ENCODE measurements around the gene KRTAP4-5. TPM values are rescaled to one million over a fixed set of nuclear protein-coding genes. Genes with fewer than 3 reads are reported as not detected.
"Not testable (repeated sequence)": the region's sequence is repeated elsewhere in the genome, so short reads cannot be mapped to it uniquely, and the experiment has no call there.

KRTAP4-5 gene
- total RNA-seq, 1 donor from 2014 or later: not detected

GRCh38 chr17:41171886-41172285, 22.3 kb upstream of the KRTAP4-5 start:
- no peak for DNase-seq (ENCODE audit: extremely low spot score, unreplicated experiment)
- Mint-ChIP-seq H3K4me3 (ENCODE audit: unreplicated experiment) (no peak overlapping the region), H3K27me3 (ENCODE audit: unreplicated experiment) (no peaks in the 10 kb centered on the region), H3K36me3 (ENCODE audit: unreplicated experiment) (no peaks in the 10 kb centered on the region), H3K27ac (ENCODE audit: unreplicated experiment) (no peak overlapping the region), H3K4me1 (ENCODE audit: unreplicated experiment) (no peaks in the 10 kb centered on the region), H3K9me3 (ENCODE audit: unreplicated experiment) (no peaks in the 10 kb centered on the region)
- TF ChIP-seq CTCF (IDR thresholded peaks at IDR 0.05): no peak

GRCh38 chr17:41168121-41168520, 18.5 kb upstream of the KRTAP4-5 start, which contains the start of gene KRTAP4-3:
Gene KRTAP4-3, minus strand, starts transcription at chr17:41168221. Its CDS starts 49 bp downstream, at chr17:41168172.
- TF ChIP-seq CTCF (IDR thresholded peaks at IDR 0.05): no peak
- Mint-ChIP-seq H3K4me3 (ENCODE audit: unreplicated experiment) (no peak within 1 kb of the TSS), H3K9me3 (ENCODE audit: unreplicated experiment) (no peaks in the 10 kb centered on the region), H3K4me1 (ENCODE audit: unreplicated experiment) (no peaks in the 10 kb centered on the region), H3K27ac (ENCODE audit: unreplicated experiment) (no peak within 1 kb of the TSS), H3K27me3 (ENCODE audit: unreplicated experiment) (no peaks in the 10 kb centered on the region), H3K36me3 (ENCODE audit: unreplicated experiment) (no peaks in the 10 kb centered on the region)
- DNase-seq (ENCODE audit: extremely low spot score, unreplicated experiment): no peak

GRCh38 chr17:41167561-41167960, 17.9 kb upstream of the KRTAP4-5 start:
- TF ChIP-seq CTCF (IDR thresholded peaks at IDR 0.05): no peak
- H3K9me3 Mint-ChIP-seq (ENCODE audit: unreplicated experiment): no peaks in the 10 kb centered on the region
- no peak for DNase-seq (ENCODE audit: extremely low spot score, unreplicated experiment)
- no peaks in the 10 kb centered on the region for H3K4me1 Mint-ChIP-seq (ENCODE audit: unreplicated experiment)
- H3K4me3 Mint-ChIP-seq (ENCODE audit: unreplicated experiment): no peak overlapping the region
- no peaks in the 10 kb centered on the region for H3K27me3 Mint-ChIP-seq (ENCODE audit: unreplicated experiment)
- no peak overlapping the region for H3K27ac Mint-ChIP-seq (ENCODE audit: unreplicated experiment)
- no peaks in the 10 kb centered on the region for H3K36me3 Mint-ChIP-seq (ENCODE audit: unreplicated experiment)

- Mint-ChIP-seq H3K4me3 (ENCODE audit: unreplicated experiment) (no peak overlapping the region), H3K4me1 (ENCODE audit: unreplicated experiment) (no peaks in the 10 kb centered on the region), H3K27me3 (ENCODE audit: unreplicated experiment) (no peaks in the 10 kb centered on the region), H3K9me3 (ENCODE audit: unreplicated experiment) (no peaks in the 10 kb centered on the region), H3K36me3 (ENCODE audit: unreplicated experiment) (no peaks in the 10 kb centered on the region), H3K27ac (ENCODE audit: unreplicated experiment) (no peak overlapping the region)
- DNase-seq (ENCODE audit: extremely low spot score, unreplicated experiment): no peak
- no peak for TF ChIP-seq CTCF (IDR thresholded peaks at IDR 0.05)
These were observed 14.2 kb upstream of the KRTAP4-5 start for GRCh38 chr17:41163828-41164227.

GRCh38 chr17:41160648-41161047, 11.0 kb upstream of the KRTAP4-5 start, which contains the start of gene KRTAP4-4:
Gene KRTAP4-4, minus strand, starts transcription at chr17:41160748. Its CDS starts 57 bp downstream, at chr17:41160691.
- no peaks in the 10 kb centered on the region for H3K36me3 Mint-ChIP-seq (ENCODE audit: unreplicated experiment)
- H3K4me3 Mint-ChIP-seq (ENCODE audit: unreplicated experiment): no peak within 1 kb of the TSS
- no peaks in the 10 kb centered on the region for H3K9me3 Mint-ChIP-seq (ENCODE audit: unreplicated experiment)
- no peak for DNase-seq (ENCODE audit: extremely low spot score, unreplicated experiment)
- H3K27me3 Mint-ChIP-seq (ENCODE audit: unreplicated experiment): no peaks in the 10 kb centered on the region
- no peak for TF ChIP-seq CTCF (IDR thresholded peaks at IDR 0.05)
- H3K4me1 Mint-ChIP-seq (ENCODE audit: unreplicated experiment): no peaks in the 10 kb centered on the region
- H3K27ac Mint-ChIP-seq (ENCODE audit: unreplicated experiment): no peak within 1 kb of the TSS

- H3K9me3 Mint-ChIP-seq (ENCODE audit: unreplicated experiment); H3K4me1 Mint-ChIP-seq (ENCODE audit: unreplicated experiment); DNase-seq (ENCODE audit: extremely low spot score, unreplicated experiment); H3K27ac Mint-ChIP-seq (ENCODE audit: unreplicated experiment); H3K27me3 Mint-ChIP-seq (ENCODE audit: unreplicated experiment); H3K36me3 Mint-ChIP-seq (ENCODE audit: unreplicated experiment); H3K4me3 Mint-ChIP-seq (ENCODE audit: unreplicated experiment): not testable (repeated sequence)
These were observed 10.6 kb upstream of the KRTAP4-5 start for GRCh38 chr17:41160190-41160589.

All from osteocyte (in vitro differentiated cells).